Sigmoid colon (tissue), 7 donors: ENCODE data around the gene C16orf96. TPM values are rescaled to one million over a fixed set of nuclear protein-coding genes. Genes with fewer than 3 reads are reported as not detected.
A peak's percentile ranks its signal among the peaks of the same experiment; 100 is the strongest.

Experiments used
- DNase-seq: peaks from one replicate; pipeline ENCODE4 v3.0.0-alpha.2; 2019
- H3K27ac ChIP-seq, 4 donors: fragments of 200-600 bp; sonication (generic); one replicate each; pipeline ENCODE4 v1.5.1; 2016 to 2019; ENCODE audit warnings: mild to moderate bottlenecking in 1 of 4
- H3K27me3 ChIP-seq, 3 donors: fragments of 200-600 bp; sonication (generic); one replicate each; pipeline ENCODE4 v1.5.1; 2019; ENCODE audit warnings: mild to moderate bottlenecking in 1 of 3
- H3K36me3 ChIP-seq, 4 donors: fragments of 200-600 bp; sonication (generic); one replicate each; pipeline ENCODE4 v1.5.1; 2016 to 2019
- H3K4me1 ChIP-seq, 4 donors: fragments of 200-600 bp; sonication (generic); one replicate each; pipeline ENCODE4 v1.5.1; 2017 to 2019
- H3K4me3 ChIP-seq, 4 donors: fragments of 200-600 bp; sonication (generic); one replicate each; pipeline ENCODE4 v1.5.1; 2017 to 2019; ENCODE audit warnings: mild to moderate bottlenecking in 2 of 4, moderate library complexity in 1 of 4
- H3K9me3 ChIP-seq, 4 donors: fragments of 200-600 bp in 3 of 4; sonication (generic) in 3 of 4; one replicate each; pipeline versions ENCODE4 v1.5.1 to v1.6.1; 2013 to 2019
- CTCF ChIP-seq, 4 experiments: fragments of 450-650 bp in 3 of 4; fragments of 200-600 bp in 1 of 4; IDR thresholded peaks; one replicate each; pipeline ENCODE4 v1.5.1; 2016 to 2019; ENCODE audit warnings: antibody characterized with exemption in 4 of 4, mild to moderate bottlenecking in 3 of 4, moderate library complexity in 2 of 4
- EP300 ChIP-seq, 4 donors: sonication (generic); formaldehyde crosslinking; IDR thresholded peaks; one replicate each; pipeline ENCODE4 v1.6.1; 2017; ENCODE audit warnings: antibody characterized with exemption in 4 of 4
- POLR2A ChIP-seq, 2 donors: fragments of 450-650 bp; IDR thresholded peaks; one replicate each; pipeline ENCODE4 v1.6.1; 2016; ENCODE audit warnings: antibody characterized with exemption in 2 of 2, mild to moderate bottlenecking in 2 of 2, moderate library complexity in 2 of 2
- POLR2AphosphoS5 ChIP-seq, 4 donors: sonication (generic); formaldehyde crosslinking; IDR thresholded peaks; one replicate each; pipeline ENCODE4 v1.6.1; 2017; ENCODE audit warnings: antibody characterized with exemption in 4 of 4
- WGBS, 2 donors: extraction: QIAGEN DNeasy Blood & Tissue Kit; methylation state at CpG; one replicate each; pipeline ENCODE4 v1.1.7; 2013; 5-methylcytosine and 5-hydroxymethylcytosine counted together
- intact Hi-C: fragments of 100-400 bp; cut with DNase I; formaldehyde crosslinking; loops from one replicate; pipeline ENCODE4 v1.15.1; 2023
- polyA plus RNA-seq, 3 donors: library from polyadenylated mRNA; stranded (reverse); fragments of 200-250 nt; gene quantifications; one replicate each; pipeline ENCODE4 v1.2.3, GENCODE V29; 2013
- total RNA-seq, 4 donors: library from RNA; depleted of rRNA; stranded (reverse); fragments of >200 nt; gene quantifications; one replicate each; pipeline ENCODE4 v1.1.0, GENCODE V29; 2016
- donor health status: healthy with polysubstance abuse.
- donor health status: Bipolar disorder and iron deficiency.
- donor health status: healthy.

C16orf96 gene
- total RNA-seq (under 1 TPM in 2 of 4 donors, not detected in 2; under 0.01 to 0.16 TPM), polyA plus RNA-seq (under 1 TPM in 1 of 3 donors, not detected in 2; 0.09 TPM)

GRCh38 chr16:4556112-4556511, at the start of gene C16orf96:
Gene C16orf96 (plus strand): TSS chr16:4556340. CDS start chr16:4556490, 150 bp downstream.
- TF ChIP-seq POLR2A (IDR thresholded peaks at IDR 0.05) = no peak
- no peak for TF ChIP-seq POLR2AphosphoS5 (IDR thresholded peaks at IDR 0.05)
- no peak for TF ChIP-seq EP300 (IDR thresholded peaks at IDR 0.05)
- no peak for TF ChIP-seq CTCF (IDR thresholded peaks at IDR 0.05)
- no peak for DNase-seq
- no peaks in the 10 kb centered on the region for H3K27me3 ChIP-seq
- WGBS, 2 donors = 69 to 87% methylated on average over 4 of the region's 4 CpGs
- no peaks in the 10 kb centered on the region for H3K4me1 ChIP-seq
- H3K9me3 ChIP-seq = no peaks in the 10 kb centered on the region
- intact Hi-C loops = no loop called here
- no peak within 1 kb of the TSS for H3K4me3 ChIP-seq
- H3K36me3 ChIP-seq = no peaks in the 10 kb centered on the region
- no peak within 1 kb of the TSS for H3K27ac ChIP-seq

- peaks cover 0 to 21% (median 12%) of the 10 kb centered on the region in 4 donors for H3K4me1 ChIP-seq
- WGBS, 2 donors = 2 to 4% methylated on average over 3 of the region's 3 CpGs
- DNase-seq = peak; percentile 82
- H3K27ac ChIP-seq = no peak overlapping the region
- no peaks in the 10 kb centered on the region for H3K27me3 ChIP-seq
- intact Hi-C loops = loop anchor here (1.0 to 2.0 kb wide), 2 partner anchors 42 to 79 kb away; no protein-coding TSS in a partner anchor
- H3K36me3 ChIP-seq = peaks cover 0 to 57% (median 40%) of the 10 kb centered on the region in 4 donors
- TF ChIP-seq POLR2AphosphoS5 (IDR thresholded peaks at IDR 0.05) = peak in 1 of 4 donors; percentile 46
- TF ChIP-seq CTCF (IDR thresholded peaks at IDR 0.05) = peak; percentile 63 to 79 (median 75)
- TF ChIP-seq POLR2A (IDR thresholded peaks at IDR 0.05) = no peak
- H3K9me3 ChIP-seq = no peaks in the 10 kb centered on the region
- no peak overlapping the region for H3K4me3 ChIP-seq
These were observed 49.7 kb upstream of the C16orf96 start for GRCh38 chr16:4506450-4506849.

GRCh38 chr16:4507588-4508345, 48.4 kb upstream of the C16orf96 start:
- DNase-seq = no peak
- Histone ChIP-seq H3K9me3 (no peaks in the 10 kb centered on the region), H3K4me3 (no peak overlapping the region), H3K36me3 (peaks cover 0 to 70% (median 49%) of the 10 kb centered on the region in 4 donors), H3K4me1 (peaks cover 0 to 18% (median 6%) of the 10 kb centered on the region in 4 donors), H3K27me3 (no peaks in the 10 kb centered on the region), H3K27ac (no peak overlapping the region)
- 94 to 95% methylated on average over 17 of the region's 17 CpGs for WGBS, 2 donors
- intact Hi-C loops = loop anchor here (2.0 kb wide), 1 partner anchor 41 kb away; no protein-coding TSS in a partner anchor
- TF ChIP-seq POLR2A (IDR thresholded peaks at IDR 0.05) = no peak
- TF ChIP-seq CTCF (IDR thresholded peaks at IDR 0.05) = no peak

GRCh38 chr16:4508806-4509205, 47.3 kb upstream of the C16orf96 start:
- Histone ChIP-seq H3K27ac (no peak overlapping the region), H3K36me3 (peaks cover 0 to 80% (median 54%) of the 10 kb centered on the region in 4 donors), H3K9me3 (no peaks in the 10 kb centered on the region), H3K27me3 (no peaks in the 10 kb centered on the region), H3K4me3 (no peak overlapping the region), H3K4me1 (peaks cover 0 to 25% (median 13%) of the 10 kb centered on the region in 4 donors)
- TF ChIP-seq EP300 (IDR thresholded peaks at IDR 0.05) (no peak), POLR2AphosphoS5 (IDR thresholded peaks at IDR 0.05) (no peak), POLR2A (IDR thresholded peaks at IDR 0.05) (no peak), CTCF (IDR thresholded peaks at IDR 0.05) (no peak)
- 96 to 98% methylated on average over 3 of the region's 3 CpGs for WGBS, 2 donors
- intact Hi-C loops = no loop called here
- no peak for DNase-seq
